ENCODE results near the gene PANK4.
"Not testable (repeated sequence)": the region's sequence is repeated elsewhere in the genome, so short reads cannot be mapped to it uniquely, and the experiment has no call there.

Gene PANK4

GRCh38 chr1:2525920-2526823, at the start of gene PANK4:
TSS of gene PANK4 (minus strand) at chr1:2526596. CDS start at chr1:2526587, 9 bp downstream.
- DNase-seq = peak; percentile 79 to 85

GRCh38 chr1:2574350-2574749, 48.0 kb upstream of the PANK4 start:
- DNase-seq = no peak

- DNase-seq = no peak
These were observed 47.0 kb upstream of the PANK4 start for GRCh38 chr1:2573250-2573920.

GRCh38 chr1:2571348-2571747, 45.0 kb upstream of the PANK4 start:
- DNase-seq = no peak

GRCh38 chr1:2570332-2570731, 43.9 kb upstream of the PANK4 start:
- DNase-seq = no peak

GRCh38 chr1:2569703-2570102, 43.3 kb upstream of the PANK4 start:
- not testable (repeated sequence) for DNase-seq

GRCh38 chr1:2569060-2569459, 42.7 kb upstream of the PANK4 start:
- DNase-seq = no peak

- not testable (repeated sequence) for DNase-seq
These were observed 41.9 kb upstream of the PANK4 start for GRCh38 chr1:2568187-2568816.

- no peak for DNase-seq
These were observed 40.8 kb upstream of the PANK4 start for GRCh38 chr1:2567083-2567679.

- DNase-seq = no peak
These were observed 40.0 kb upstream of the PANK4 start for GRCh38 chr1:2566101-2567045.

- DNase-seq = no peak
These were observed 38.5 kb upstream of the PANK4 start for GRCh38 chr1:2564815-2565374.

GRCh38 chr1:2564006-2564814, 37.8 kb upstream of the PANK4 start:
- no peak for DNase-seq

GRCh38 chr1:2563205-2563604, 36.8 kb upstream of the PANK4 start:
- DNase-seq = no peak

- peak in 1 of 2 donors; percentile 37 for DNase-seq
These were observed 35.8 kb upstream of the PANK4 start for GRCh38 chr1:2561898-2562895.

- DNase-seq = no peak
These were observed 35.0 kb upstream of the PANK4 start for GRCh38 chr1:2561446-2561845.

- no peak for DNase-seq
These were observed 34.1 kb upstream of the PANK4 start for GRCh38 chr1:2560299-2561073.

- DNase-seq = no peak
These were observed 33.3 kb upstream of the PANK4 start for GRCh38 chr1:2559509-2560298.

GRCh38 chr1:2558861-2559260, 32.5 kb upstream of the PANK4 start:
- DNase-seq = no peak

Data from stimulated activated CD4-positive, alpha-beta T cell treated with anti-CD3 and anti-CD28 coated beads, Interleukin-2, amount 100 ng/mL, for 48 hours (primary cell).